Stomach smooth muscle (tissue), 2 donors: ENCODE data around the gene ALDH1A1.
"Not testable (repeated sequence)": the region's sequence is repeated elsewhere in the genome, so short reads cannot be mapped to it uniquely, and the experiment has no call there.

Experiments
- H3K27ac ChIP-seq: one replicate; pipeline ENCODE4 v1.7.0; 2013; ENCODE audit warnings: mild to moderate bottlenecking, low read length, inconsistent platforms
- H3K27me3 ChIP-seq, 2 donors: one replicate each; pipeline ENCODE4 v1.7.0; 2013; ENCODE audit warnings: low read length in 2 of 2; ENCODE audit not compliant: insufficient read depth in 2 of 2, control insufficient read depth in 1 of 2
- H3K36me3 ChIP-seq, 2 donors: one replicate each; pipeline ENCODE4 v1.7.0; 2013; ENCODE audit warnings: low read length in 2 of 2; ENCODE audit not compliant: control insufficient read depth in 2 of 2, insufficient read depth in 2 of 2
- H3K4me1 ChIP-seq: one replicate; pipeline ENCODE4 v1.7.0; 2013; ENCODE audit warnings: low read length; ENCODE audit not compliant: control insufficient read depth, insufficient read depth
- H3K4me3 ChIP-seq, 2 donors: one replicate each; pipeline ENCODE4 v1.7.0; 2013; ENCODE audit warnings: low read length in 2 of 2
- H3K9ac ChIP-seq, 2 donors: one replicate each; pipeline ENCODE4 v1.7.0; 2013; ENCODE audit warnings: low read length in 2 of 2, mild to moderate bottlenecking in 1 of 2
- H3K9me3 ChIP-seq, 2 donors: one replicate each; pipeline ENCODE4 v1.7.0; 2013; ENCODE audit warnings: low read length in 2 of 2; ENCODE audit not compliant: control insufficient read depth in 2 of 2
- donor health status: healthy.
- donor health status: Pancreatic carcinoma.

The ALDH1A1 gene

GRCh38 chr9:72873456-72873855 lies 79.4 kb downstream of the ALDH1A1 start:
- H3K27ac ChIP-seq: no peak overlapping the region
- no peak overlapping the region for H3K9ac ChIP-seq
- no peaks in the 10 kb centered on the region for H3K27me3 ChIP-seq

DNA sequence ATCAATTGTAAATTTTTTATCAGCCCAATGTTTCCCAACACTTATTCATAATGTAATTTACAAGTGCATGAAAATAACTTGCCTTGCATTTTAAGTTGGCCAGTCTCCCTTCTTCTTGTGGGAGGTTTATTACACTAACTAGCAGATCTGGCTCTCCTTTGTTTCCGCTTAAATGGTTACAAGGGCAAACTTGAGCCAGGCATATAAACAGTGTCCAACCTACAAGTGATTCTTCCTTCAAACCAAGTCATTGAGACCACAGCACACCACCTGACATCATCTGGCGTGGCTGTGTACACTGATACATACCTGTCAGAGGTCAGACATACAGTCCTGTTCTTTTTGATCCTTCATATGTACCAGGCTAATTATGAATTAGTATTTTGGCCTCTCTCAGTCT lies 80.1 kb downstream of the ALDH1A1 start:
- Histone ChIP-seq H3K4me1 (no peaks in the 10 kb centered on the region), H3K9me3 (no peaks in the 10 kb centered on the region), H3K27me3 (no peaks in the 10 kb centered on the region), H3K36me3 (no peaks in the 10 kb centered on the region), H3K9ac (no peak overlapping the region), H3K4me3 (no peak overlapping the region), H3K27ac (no peak overlapping the region)

More at GRCh38 chr9:72873456-72873855, 79.4 kb downstream of the ALDH1A1 start:
- Histone ChIP-seq H3K4me1 (no peaks in the 10 kb centered on the region), H3K36me3 (no peaks in the 10 kb centered on the region), H3K9me3 (no peaks in the 10 kb centered on the region), H3K4me3 (no peak overlapping the region)

DNA sequence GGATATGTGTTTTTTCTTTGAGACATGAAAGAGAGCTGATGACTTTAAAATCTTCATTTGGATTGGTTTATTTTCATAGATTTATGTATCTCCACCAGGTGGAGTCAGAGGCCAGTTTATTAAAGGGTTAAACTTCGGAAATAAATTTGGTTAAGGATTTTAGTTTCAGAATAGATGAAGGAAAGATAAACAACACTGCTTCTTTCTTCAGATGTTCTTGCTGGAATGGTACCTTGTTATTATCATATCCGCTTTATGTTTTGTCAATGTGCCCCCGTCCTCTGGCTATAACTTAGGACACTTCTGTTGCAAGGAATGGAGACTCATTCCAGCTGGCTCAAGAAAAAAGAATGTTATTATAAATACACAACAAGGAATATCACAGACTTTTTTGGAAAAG lies 81.2 kb downstream of the ALDH1A1 start:
- Histone ChIP-seq H3K36me3 (no peaks in the 10 kb centered on the region), H3K9me3 (no peaks in the 10 kb centered on the region), H3K27ac (no peak overlapping the region), H3K4me1 (no peaks in the 10 kb centered on the region), H3K4me3 (no peak overlapping the region), H3K9ac (no peak overlapping the region), H3K27me3 (no peaks in the 10 kb centered on the region)

DNA sequence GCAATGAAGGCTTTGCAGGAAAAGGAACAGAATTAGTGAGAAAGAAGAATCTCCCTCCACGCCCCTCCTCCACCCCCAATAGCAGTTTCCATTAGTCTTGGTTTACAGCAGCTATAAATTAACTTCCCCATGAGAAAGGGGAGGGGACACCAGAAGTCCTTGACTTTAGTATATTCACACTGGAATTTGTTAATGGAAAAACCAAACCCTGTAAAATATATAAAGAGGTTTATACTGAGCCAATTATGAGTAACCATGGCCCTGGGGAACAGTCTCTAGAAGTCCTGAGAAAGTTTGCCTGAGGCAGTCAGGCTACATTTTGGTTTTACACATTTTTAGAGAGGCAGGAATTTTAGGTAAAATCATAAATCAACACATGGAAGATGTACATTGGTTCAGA lies 88.5 kb downstream of the ALDH1A1 start:
- Histone ChIP-seq H3K9me3 (no peaks in the 10 kb centered on the region), H3K4me1 (no peaks in the 10 kb centered on the region), H3K27me3 (no peaks in the 10 kb centered on the region), H3K36me3 (no peaks in the 10 kb centered on the region), H3K4me3 (no peak overlapping the region), H3K27ac (no peak overlapping the region), H3K9ac (no peak overlapping the region)

DNA sequence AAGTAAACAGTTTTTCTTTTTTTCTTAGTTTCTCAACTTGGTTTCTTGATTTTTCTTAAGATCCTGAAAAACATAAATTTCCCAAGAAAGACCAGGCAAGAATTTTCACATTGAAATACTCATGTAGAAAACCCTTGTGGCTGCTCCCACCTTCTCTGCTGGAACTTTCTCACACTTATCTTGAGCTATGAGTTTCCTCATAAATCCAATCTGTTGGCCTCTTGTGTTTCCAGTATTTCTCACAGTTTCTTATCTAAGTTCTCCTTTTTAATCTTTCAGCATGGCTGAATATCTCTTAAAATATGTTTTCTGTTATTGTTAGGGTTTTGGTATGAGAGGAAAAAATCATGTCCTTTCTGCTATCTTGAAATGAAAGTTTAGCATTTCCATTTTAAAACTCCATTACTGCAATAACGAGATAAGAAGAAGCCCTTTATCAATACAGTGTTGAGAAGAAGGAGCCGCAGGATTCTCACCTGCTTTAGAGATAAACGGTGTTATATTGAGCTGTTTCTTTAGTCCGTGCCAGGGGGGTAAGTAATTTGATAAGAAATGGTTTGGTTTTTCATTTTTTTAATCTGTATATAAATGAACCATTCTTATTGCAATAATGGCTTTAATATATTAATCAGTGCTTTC lies 89.3 kb downstream of the ALDH1A1 start:
- Histone ChIP-seq H3K4me1 (no peaks in the 10 kb centered on the region), H3K36me3 (no peaks in the 10 kb centered on the region), H3K27ac (no peak overlapping the region), H3K9ac (no peak overlapping the region), H3K9me3 (no peaks in the 10 kb centered on the region), H3K27me3 (no peaks in the 10 kb centered on the region), H3K4me3 (no peak overlapping the region)

GRCh38 chr9:72862788-72863187 lies 90.1 kb downstream of the ALDH1A1 start:
- H3K27ac ChIP-seq, H3K27me3 ChIP-seq, H3K9me3 ChIP-seq, H3K36me3 ChIP-seq, H3K9ac ChIP-seq, H3K4me3 ChIP-seq, H3K4me1 ChIP-seq: not testable (repeated sequence)

DNA sequence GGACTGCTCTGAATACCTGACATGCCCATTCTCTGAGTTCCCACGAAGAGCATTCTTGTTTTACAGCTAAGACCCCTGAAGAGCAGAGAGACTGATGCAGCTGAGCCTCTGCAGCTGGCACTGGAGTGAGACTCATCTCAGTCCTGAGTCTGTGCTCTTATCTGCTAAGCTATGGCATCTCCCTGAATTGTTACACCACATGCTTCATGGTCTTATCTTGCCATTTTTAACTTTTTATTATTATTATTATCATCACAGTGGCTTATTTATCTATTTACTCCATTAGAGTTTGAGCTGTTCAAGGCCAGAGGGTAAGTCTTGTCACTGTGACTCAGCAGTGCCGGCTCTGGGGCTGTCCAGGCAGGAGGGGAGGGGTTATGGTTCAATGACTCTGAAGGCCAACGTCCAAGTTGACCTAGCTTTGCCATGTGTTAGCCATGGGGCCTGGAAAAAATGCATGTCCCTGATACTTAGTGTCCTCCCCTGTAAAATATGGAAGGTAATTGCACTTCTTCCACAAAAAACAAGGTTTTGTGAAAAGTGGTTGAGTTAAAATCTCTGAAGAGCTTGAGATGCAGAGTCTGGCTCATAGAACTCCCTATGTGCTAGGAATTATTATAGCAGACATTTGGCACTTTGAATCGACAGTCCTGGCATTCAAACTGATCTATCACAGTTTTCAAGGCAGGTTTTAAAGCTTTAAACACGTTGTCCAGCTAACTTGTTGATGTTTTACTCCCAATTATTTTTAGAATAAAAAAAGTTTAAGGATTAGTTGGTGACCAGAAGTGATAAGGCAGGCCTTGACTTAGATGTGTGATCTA lies 94.6 kb downstream of the ALDH1A1 start:
- H3K27me3 ChIP-seq: no peaks in the 10 kb centered on the region
- H3K9me3 ChIP-seq: no peaks in the 10 kb centered on the region
- H3K4me1 ChIP-seq: peaks cover 2% of the 10 kb centered on the region
- H3K36me3 ChIP-seq: no peaks in the 10 kb centered on the region
- no peak overlapping the region for H3K4me3 ChIP-seq
- H3K27ac ChIP-seq: no peak overlapping the region
- H3K9ac ChIP-seq: no peak overlapping the region

- Histone ChIP-seq H3K9ac (no peak overlapping the region), H3K27ac (no peak overlapping the region), H3K9me3 (no peaks in the 10 kb centered on the region), H3K36me3 (no peaks in the 10 kb centered on the region), H3K4me1 (peaks cover 2% of the 10 kb centered on the region), H3K4me3 (no peak overlapping the region), H3K27me3 (no peaks in the 10 kb centered on the region)
Observed at GRCh38 chr9:72857624-72857996, 95.2 kb downstream of the ALDH1A1 start.

DNA sequence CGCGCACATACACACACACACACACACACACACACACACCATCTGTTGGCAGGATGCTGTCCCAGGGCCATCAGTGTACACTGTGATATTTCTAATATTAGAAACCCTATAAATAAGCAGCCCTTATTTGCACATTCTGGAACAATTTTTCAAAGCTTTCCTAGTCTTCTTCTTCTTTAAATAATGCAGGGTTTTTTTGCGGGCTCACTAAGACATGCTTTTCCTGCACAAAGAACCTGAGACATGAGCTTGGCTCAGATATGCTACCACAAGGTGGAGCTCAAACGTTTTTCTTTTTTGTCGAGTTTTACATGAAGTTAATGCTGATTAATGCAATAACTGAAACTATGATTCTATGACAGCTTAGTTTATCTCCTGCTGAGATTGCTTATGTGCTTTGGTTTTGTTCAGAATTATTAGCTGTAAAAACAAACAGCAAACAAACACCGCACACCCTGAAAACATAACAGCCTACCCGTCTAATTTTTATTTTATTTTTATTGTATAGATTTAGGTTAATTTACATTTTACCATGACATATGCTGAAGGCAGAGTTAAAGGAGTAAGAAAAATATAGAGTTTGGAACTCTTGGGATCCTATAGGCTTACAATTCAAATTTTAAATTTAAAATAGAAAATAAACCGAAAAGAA lies 95.8 kb downstream of the ALDH1A1 start:
- H3K9ac ChIP-seq: no peak overlapping the region
- no peak overlapping the region for H3K27ac ChIP-seq
- no peak overlapping the region for H3K4me3 ChIP-seq

GRCh38 chr9:72855890-72856523 lies 96.8 kb downstream of the ALDH1A1 start:
- H3K9me3 ChIP-seq: no peaks in the 10 kb centered on the region
- no peaks in the 10 kb centered on the region for H3K27me3 ChIP-seq
- H3K4me1 ChIP-seq: peaks cover 2% of the 10 kb centered on the region
- no peak overlapping the region for H3K9ac ChIP-seq
- H3K4me3 ChIP-seq: no peak overlapping the region
- H3K27ac ChIP-seq: no peak overlapping the region
- H3K36me3 ChIP-seq: no peaks in the 10 kb centered on the region

More for the DNA sequence above, 95.8 kb downstream of the ALDH1A1 start:
- Histone ChIP-seq H3K9me3 (no peaks in the 10 kb centered on the region), H3K36me3 (no peaks in the 10 kb centered on the region), H3K4me1 (peaks cover 2% of the 10 kb centered on the region), H3K27me3 (no peaks in the 10 kb centered on the region)
